Neural cell (in vitro differentiated cells): ENCODE results near the gene SESN1. TPM values are rescaled to one million over a fixed set of nuclear protein-coding genes. Genes with fewer than 3 reads are reported as not detected.
"Not testable (repeated sequence)": the region's sequence is repeated elsewhere in the genome, so short reads cannot be mapped to it uniquely, and the experiment has no call there.

ENCODE experiments used
- H2AFZ ChIP-seq: fragments of 200-600, 300-800 bp; sonication (generic), shearing (Covaris generic); 2 replicates; pipeline ENCODE4 v1.6.0; 2014; ENCODE audit warnings: low read depth, mild to moderate bottlenecking, antibody characterized with exemption, low read length, moderate library complexity
- H3F3A ChIP-seq: fragments of 200-600 bp; shearing (Covaris generic); 2 replicates; pipeline ENCODE4 v1.6.1; 2016; ENCODE audit warnings: mild to moderate bottlenecking, moderate library complexity, mixed read lengths, antibody characterized with exemption, low read length; ENCODE audit not compliant: insufficient read depth, poor library complexity, severe bottlenecking
- H3K27ac ChIP-seq: fragments of 200-600, 300-800 bp; sonication (generic), shearing (Covaris generic); 2 replicates; pipeline ENCODE4 v1.5.1; 2014; ENCODE audit warnings: mild to moderate bottlenecking, low read length, moderate library complexity
- H3K27me3 ChIP-seq: fragments of 300-800, 200-600 bp; sonication (generic), shearing (Covaris generic); 2 replicates; pipeline ENCODE4 v1.6.0; 2014; ENCODE audit warnings: mild to moderate bottlenecking, low read depth, low read length, moderate library complexity; ENCODE audit not compliant: insufficient read depth
- H3K36me3 ChIP-seq: fragments of 300-800, 200-600 bp; sonication (generic), shearing (Covaris generic); 2 replicates; pipeline ENCODE4 v1.5.1; 2014; ENCODE audit warnings: mild to moderate bottlenecking, antibody characterized with exemption, low read length, moderate library complexity; ENCODE audit not compliant: insufficient read depth
- H3K4me2 ChIP-seq: fragments of 300-800, 200-600 bp; sonication (generic), shearing (Covaris generic); 2 replicates; pipeline ENCODE4 v1.6.0; 2014; ENCODE audit warnings: mild to moderate bottlenecking, low read length
- H3K4me3 ChIP-seq: fragments of 300-800, 200-600 bp; sonication (generic), shearing (Covaris generic); 2 replicates; pipeline ENCODE4 v1.5.1; 2014; ENCODE audit warnings: mild to moderate bottlenecking, low read length, moderate library complexity
- H3K79me2 ChIP-seq: fragments of 200-600 bp; shearing (Covaris generic); replicated peaks from 2 replicates; pipeline ENCODE4 v1.6.0; 2014; ENCODE audit warnings: mild to moderate bottlenecking, low read length, moderate library complexity; ENCODE audit not compliant: insufficient read depth
- H3K9ac ChIP-seq: fragments of 300-800, 200-600 bp; sonication (generic), shearing (Covaris generic); 2 replicates; pipeline ENCODE4 v1.6.1; 2016; ENCODE audit warnings: mild to moderate bottlenecking, low read length, mixed read lengths
- H3K9me2 ChIP-seq: fragments of 200-600 bp; shearing (Covaris generic); 2 replicates; pipeline ENCODE4 v1.6.1; 2016; ENCODE audit warnings: mild to moderate bottlenecking, low read length, mixed read lengths; ENCODE audit not compliant: insufficient read depth
- H3K9me3 ChIP-seq: fragments of 200-600, 300-800 bp; sonication (generic), shearing (Covaris generic); 2 replicates; pipeline ENCODE4 v1.6.1; 2016; ENCODE audit warnings: mild to moderate bottlenecking, mixed run types, low read length, moderate library complexity, mixed read lengths
- H4K20me1 ChIP-seq: fragments of 200-600 bp; shearing (Covaris generic); 2 replicates; pipeline ENCODE4 v1.6.1; 2016; ENCODE audit warnings: mild to moderate bottlenecking, mixed run types; ENCODE audit not compliant: insufficient read depth
- CTCF ChIP-seq: fragments of 450-650 bp; IDR thresholded peaks from 2 replicates; pipeline ENCODE4 v1.5.1; 2014; ENCODE audit warnings: antibody characterized with exemption, mild to moderate bottlenecking, moderate library complexity; ENCODE audit not compliant: poor library complexity, severe bottlenecking
- EP300 ChIP-seq: fragments of 450-650 bp; conservative IDR thresholded peaks from 2 replicates; pipeline ENCODE4 v1.6.1; 2014; ENCODE audit warnings: antibody characterized with exemption, mild to moderate bottlenecking, moderate library complexity; ENCODE audit not compliant: poor library complexity, severe bottlenecking
- EZH2 ChIP-seq: fragments of 200-600, 300-800 bp; shearing (Covaris generic), sonication (generic); IDR thresholded peaks from 2 replicates; pipeline ENCODE4 v1.6.1; 2014; ENCODE audit warnings: antibody characterized with exemption, low read length, borderline replicate concordance, mild to moderate bottlenecking; ENCODE audit not compliant: insufficient read depth, poor library complexity, severe bottlenecking
- MXI1 ChIP-seq: fragments of 450-650 bp; conservative IDR thresholded peaks from 2 replicates; pipeline ENCODE4 v1.6.1; 2014; ENCODE audit warnings: antibody characterized with exemption, mild to moderate bottlenecking; ENCODE audit not compliant: poor library complexity, severe bottlenecking
- POLR2AphosphoS5 ChIP-seq: IDR thresholded peaks from 2 replicates; pipeline ENCODE4 v1.6.1; 2012
- RAD21 ChIP-seq: fragments of 450-650 bp; conservative IDR thresholded peaks from 2 replicates; pipeline ENCODE4 v1.6.1; 2014; ENCODE audit warnings: antibody characterized with exemption, mild to moderate bottlenecking, moderate library complexity
- REST ChIP-seq: IDR thresholded peaks from 2 replicates; pipeline ENCODE4 v1.6.1; 2012; ENCODE audit warnings: borderline replicate concordance
- SMC3 ChIP-seq: fragments of 450-650 bp; conservative IDR thresholded peaks from 2 replicates; pipeline ENCODE4 v1.6.1; 2014; ENCODE audit warnings: antibody characterized with exemption, mild to moderate bottlenecking, moderate library complexity; ENCODE audit not compliant: poor library complexity
- TAF1 ChIP-seq: IDR thresholded peaks from 2 replicates; pipeline ENCODE4 v1.6.1; 2012; ENCODE audit warnings: low read depth
- polyA plus RNA-seq: library from polyadenylated mRNA; depleted of rRNA; stranded (reverse); fragments of >200 nt; gene quantifications from 2 replicates; pipeline ENCODE4 v1.2.3, GENCODE V29; 2014

The SESN1 gene
- polyA plus RNA-seq, 1 donor from 2014 or later, result 46.4 TPM

GRCh38 chr6:109139109-109139508 is 44.5 kb upstream of the SESN1 start:
- Histone ChIP-seq H3K9ac (no peak overlapping the region), H4K20me1 (no peaks in the 10 kb centered on the region), H3F3A (no peaks in the 10 kb centered on the region), H2AFZ (no peak overlapping the region), H3K9me2 (no peaks in the 10 kb centered on the region), H3K27me3 (no peaks in the 10 kb centered on the region), H3K4me2 (no peak overlapping the region), H3K9me3 (no peaks in the 10 kb centered on the region), H3K4me3 (no peak overlapping the region), H3K79me2 (no peaks in the 10 kb centered on the region), H3K27ac (no peak overlapping the region), H3K36me3 (no peaks in the 10 kb centered on the region)
- TF ChIP-seq TAF1 (no peak), POLR2AphosphoS5 (no peak), SMC3 (no peak), EZH2 (no peak)

DNA sequence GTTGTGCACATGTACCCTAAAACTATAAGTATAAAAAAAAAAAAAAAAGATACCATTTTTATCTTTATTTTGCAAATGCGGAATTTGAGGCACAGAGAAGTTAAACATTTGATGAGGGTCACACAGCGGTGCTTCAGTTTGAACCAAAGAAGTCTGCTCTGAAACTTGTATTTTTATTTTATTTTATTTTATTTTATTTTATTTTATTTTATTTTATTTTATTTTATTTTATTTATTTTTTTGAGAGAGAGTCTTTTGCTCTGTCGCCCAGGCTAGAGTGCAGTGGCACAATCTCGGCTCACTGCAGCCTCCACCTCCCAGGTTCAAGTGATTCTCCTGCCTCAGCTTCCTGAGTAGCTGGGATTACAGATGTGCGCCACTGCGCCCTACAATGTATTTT is 41.9 kb upstream of the SESN1 start:
- not testable (repeated sequence) for H3K9me3 ChIP-seq, H3K4me3 ChIP-seq, H3K36me3 ChIP-seq, H3K27ac ChIP-seq, H4K20me1 ChIP-seq, H3K4me2 ChIP-seq, H3F3A ChIP-seq, H3K9ac ChIP-seq, H3K79me2 ChIP-seq, H3K27me3 ChIP-seq, H2AFZ ChIP-seq, H3K9me2 ChIP-seq

DNA sequence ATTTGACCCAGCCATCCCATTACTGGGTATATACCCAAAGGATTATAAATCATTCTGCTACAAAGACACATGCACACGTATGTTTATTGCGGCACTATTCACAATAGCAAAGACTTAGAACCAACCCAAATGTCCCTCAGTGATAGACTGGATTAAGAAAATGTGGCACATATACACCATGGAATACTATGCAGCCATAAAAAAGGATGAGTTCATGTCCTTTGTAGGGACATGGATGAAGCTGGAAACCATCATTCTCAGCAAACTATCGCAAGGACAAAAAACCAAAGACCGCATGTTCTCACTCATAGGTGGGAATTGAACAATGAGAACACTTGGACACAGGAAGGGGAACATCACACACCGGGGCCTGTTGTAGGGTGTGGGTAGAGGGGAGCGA is 41.4 kb upstream of the SESN1 start:
- H3K9me3 ChIP-seq, H3K9ac ChIP-seq: not testable (repeated sequence)

DNA sequence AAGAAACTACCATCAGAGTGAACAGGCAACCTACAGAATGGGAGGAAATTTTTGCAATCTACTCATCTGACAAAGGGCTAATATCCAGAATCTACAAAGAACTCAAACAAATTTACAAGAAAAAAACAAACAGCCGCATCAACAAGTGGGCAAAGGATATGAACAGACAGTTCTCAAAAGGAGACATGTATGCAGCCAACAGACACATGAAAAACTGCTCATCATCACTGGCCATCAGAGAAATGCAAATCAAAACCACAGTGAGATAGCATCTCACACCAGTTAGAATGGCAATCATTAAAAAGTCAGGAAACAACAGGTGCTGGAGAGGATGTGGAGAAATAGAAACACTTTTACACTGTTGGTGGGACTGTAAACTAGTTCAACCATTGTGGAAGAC is 41.0 kb upstream of the SESN1 start:
- H4K20me1 ChIP-seq, H3K27me3 ChIP-seq, H3K9ac ChIP-seq, H3K4me3 ChIP-seq, H3K9me2 ChIP-seq, H3K36me3 ChIP-seq, H3K27ac ChIP-seq, H3K4me2 ChIP-seq, H3K79me2 ChIP-seq, H3K9me3 ChIP-seq, H3F3A ChIP-seq, H2AFZ ChIP-seq: not testable (repeated sequence)

More for the DNA sequence above, 41.4 kb upstream of the SESN1 start:
- not testable (repeated sequence) for H3K9me2 ChIP-seq, H3F3A ChIP-seq, H3K4me3 ChIP-seq, H3K4me2 ChIP-seq, H3K36me3 ChIP-seq, H3K79me2 ChIP-seq, H2AFZ ChIP-seq, H3K27me3 ChIP-seq, H3K27ac ChIP-seq, H4K20me1 ChIP-seq

DNA sequence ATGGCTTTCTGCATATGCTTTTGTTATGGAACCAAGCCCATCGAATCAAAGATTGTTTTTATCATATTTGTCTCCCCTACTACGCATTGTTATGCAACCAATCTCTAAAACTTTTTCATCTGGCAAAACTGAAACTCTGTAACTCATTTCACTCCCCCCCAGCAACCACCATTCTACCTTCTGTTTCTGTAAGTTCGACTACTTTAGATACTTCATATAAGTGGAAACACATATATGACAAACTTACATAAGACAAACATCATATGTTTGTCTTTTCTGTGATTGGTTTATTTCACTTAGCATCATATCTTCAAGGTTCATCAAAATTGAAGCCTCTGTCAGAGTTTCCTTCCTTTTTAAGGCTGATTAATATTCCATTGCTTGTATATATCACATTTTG is 35.4 kb upstream of the SESN1 start:
- Histone ChIP-seq H4K20me1 (no peaks in the 10 kb centered on the region), H3K4me2 (no peak overlapping the region), H3F3A (no peaks in the 10 kb centered on the region), H3K9ac (no peak overlapping the region), H3K27me3 (no peaks in the 10 kb centered on the region), H2AFZ (no peak overlapping the region), H3K27ac (no peak overlapping the region), H3K4me3 (no peak overlapping the region), H3K79me2 (no peaks in the 10 kb centered on the region), H3K36me3 (no peaks in the 10 kb centered on the region), H3K9me3 (no peaks in the 10 kb centered on the region), H3K9me2 (no peaks in the 10 kb centered on the region)
- TF ChIP-seq CTCF, result no peak
- no peak for TF ChIP-seq POLR2AphosphoS5
- no peak for TF ChIP-seq TAF1
- no peak for TF ChIP-seq MXI1
- no peak for TF ChIP-seq RAD21
- no peak for TF ChIP-seq EP300
- no peak for TF ChIP-seq REST
